CD14-positive monocyte (primary cell): ENCODE results near the gene INSYN2B. TPM values are rescaled to one million over a fixed set of nuclear protein-coding genes. Genes with fewer than 3 reads are reported as not detected.
A peak's percentile ranks its signal among the peaks of the same experiment; 100 is the strongest.

Experiments used
- DNase-seq, 3 donors: peaks; one replicate each; pipeline ENCODE4 v3.0.0-alpha.2; 2011 to 2022
- H2AFZ ChIP-seq: 2 replicates; pipeline ENCODE4 v1.6.0; 2012; ENCODE audit warnings: mild to moderate bottlenecking, low read depth, low read length, inconsistent platforms; ENCODE audit not compliant: insufficient read depth, poor library complexity, severe bottlenecking
- H3K27ac ChIP-seq, 2 donors: 1 replicate in 1 of 2; 2 replicates in 1 of 2; pipeline ENCODE4 v1.5.1; 2012 to 2013; ENCODE audit warnings: low read length in 2 of 2, control low read depth in 1 of 2, inconsistent platforms in 1 of 2, low read depth in 1 of 2, mild to moderate bottlenecking in 1 of 2
- H3K27me3 ChIP-seq, 2 donors: one replicate each; pipeline versions ENCODE4 v1.6.0 to v1.6.1; 2011 to 2013; ENCODE audit warnings: low read length in 2 of 2; ENCODE audit not compliant: control insufficient read depth in 2 of 2, insufficient read depth in 2 of 2
- H3K36me3 ChIP-seq, 2 donors: replicated peaks in 1 of 2; 1 replicate in 1 of 2; 2 replicates in 1 of 2; pipeline versions ENCODE4 v1.5.1 to v1.6.1; 2012 to 2013; ENCODE audit warnings: low read length in 2 of 2, control low read depth in 1 of 2, inconsistent platforms in 1 of 2, mild to moderate bottlenecking in 1 of 2; ENCODE audit not compliant: insufficient read depth in 2 of 2, control insufficient read depth in 1 of 2
- H3K4me1 ChIP-seq, 2 donors: 1 replicate in 1 of 2; 2 replicates in 1 of 2; pipeline versions ENCODE4 v1.5.1 to v1.6.1; 2012 to 2013; ENCODE audit warnings: low read length in 2 of 2, control low read depth in 1 of 2, inconsistent platforms in 1 of 2, mild to moderate bottlenecking in 1 of 2, moderate library complexity in 1 of 2; ENCODE audit not compliant: insufficient read depth in 2 of 2, control insufficient read depth in 1 of 2
- H3K4me2 ChIP-seq: replicated peaks from 2 replicates; pipeline ENCODE3; 2012; ENCODE audit warnings: low read length, moderate library complexity, mild to moderate bottlenecking; ENCODE audit not compliant: poor library complexity, severe bottlenecking; ENCODE audit errors: extremely low read depth
- H3K4me3 ChIP-seq, 3 experiments: fragments of 200-600 bp in 1 of 3; sonication (generic) in 1 of 3; replicated peaks in 1 of 3; 1 replicate in 2 of 3; 2 replicates in 1 of 3; pipeline ENCODE4 v1.5.1; 2011 to 2013; ENCODE audit warnings: low read length in 3 of 3, mild to moderate bottlenecking in 3 of 3, control low read depth in 2 of 3, low read depth in 2 of 3, inconsistent platforms in 1 of 3, moderate library complexity in 1 of 3
- H3K79me2 ChIP-seq: 2 replicates; pipeline ENCODE4 v1.6.0; 2012; ENCODE audit warnings: mild to moderate bottlenecking, control low read depth, inconsistent platforms, low read length, moderate library complexity; ENCODE audit not compliant: insufficient read depth
- H3K9ac ChIP-seq: 2 replicates; pipeline ENCODE4 v1.6.0; 2017; ENCODE audit warnings: low read length, mild to moderate bottlenecking; ENCODE audit not compliant: insufficient read depth, poor library complexity, severe bottlenecking
- H3K9me3 ChIP-seq, 2 donors: replicated peaks in 1 of 2; 1 replicate in 1 of 2; 2 replicates in 1 of 2; pipeline versions ENCODE4 v1.5.1 to v1.6.1; 2012 to 2013; ENCODE audit warnings: low read length in 2 of 2, control low read depth in 1 of 2; ENCODE audit not compliant: control insufficient read depth in 1 of 2, insufficient read depth in 1 of 2
- H4K20me1 ChIP-seq: 2 replicates; pipeline ENCODE4 v1.6.0; 2012; ENCODE audit warnings: mild to moderate bottlenecking, low read length, control low read depth, moderate library complexity; ENCODE audit not compliant: insufficient read depth
- H3K27ac Mint-ChIP-seq, 7 donors: one replicate each; pipeline ENCODE4 v1.8.0; 2020; ENCODE audit warnings: mild to moderate bottlenecking in 7 of 7, mixed read lengths in 7 of 7, moderate library complexity in 6 of 7, inconsistent platforms in 2 of 7
- H3K27me3 Mint-ChIP-seq, 3 donors: one replicate each; pipeline ENCODE4 v1.8.0; 2021 to 2022; ENCODE audit warnings: low read depth in 3 of 3, mild to moderate bottlenecking in 3 of 3, mixed read lengths in 3 of 3, moderate library complexity in 3 of 3, inconsistent platforms in 1 of 3
- H3K36me3 Mint-ChIP-seq, 2 donors: one replicate each; pipeline ENCODE4 v1.8.0; 2020; ENCODE audit warnings: mixed read lengths in 2 of 2, inconsistent platforms in 1 of 2, mild to moderate bottlenecking in 1 of 2
- H3K4me1 Mint-ChIP-seq: one replicate; pipeline ENCODE4 v1.8.0; 2020; ENCODE audit warnings: mild to moderate bottlenecking, mixed read lengths
- H3K4me3 Mint-ChIP-seq, 2 donors: one replicate each; pipeline ENCODE4 v1.8.0; 2020; ENCODE audit warnings: mild to moderate bottlenecking in 2 of 2, mixed read lengths in 2 of 2, moderate library complexity in 1 of 2
- H3K9me3 Mint-ChIP-seq, 7 donors: one replicate each; pipeline ENCODE4 v1.8.0; 2020 to 2022; ENCODE audit warnings: mixed read lengths in 7 of 7, mild to moderate bottlenecking in 6 of 7, moderate library complexity in 6 of 7, inconsistent platforms in 2 of 7
- CTCF ChIP-seq: fragments of 200-600 bp; IDR thresholded peaks from one replicate; pipeline ENCODE4 v1.8.0; 2022; ENCODE audit warnings: antibody characterized with exemption, mild to moderate bottlenecking
- WGBS: methylation state at CpG from one replicate; pipeline ENCODE4 v1.1.5; 2013; ENCODE audit warnings: missing lambda C conversion rate; ENCODE audit not compliant: insufficient coverage; 5-methylcytosine and 5-hydroxymethylcytosine counted together
- intact Hi-C, 2 donors: fragments of 100-400 bp; cut with micrococcal nuclease; formaldehyde crosslinking; loops; one replicate each; pipeline versions ENCODE4 v1.15.0 to v1.15.1; 2023
- polyA plus RNA-seq, 3 donors: library from polyadenylated mRNA; depleted of rRNA in 1 of 3; unstranded in 2 of 3; stranded (reverse) in 1 of 3; fragments of 300-500 nt in 2 of 3; fragments of >200 nt in 1 of 3; fragmentation: Illumina TruSeq in 2 of 3; gene quantifications; 1 replicate in 2 of 3; 2 replicates in 1 of 3; pipeline ENCODE4 v1.2.3, GENCODE V29; 2012 to 2021

INSYN2B gene
- polyA plus RNA-seq, 3 donors: 0.17 TPM; not detected in 2

- Histone ChIP-seq H3K27ac (no peak overlapping the region), H3K4me1 (no peaks in the 10 kb centered on the region), H4K20me1 (peaks cover 97% of the 10 kb centered on the region), H2AFZ (no peak overlapping the region), H3K4me3 (no peak overlapping the region), H3K9ac (no peak overlapping the region), H3K9me3 (no peaks in the 10 kb centered on the region), H3K27me3 (no peaks in the 10 kb centered on the region), H3K36me3 (peaks cover 53 to 94% of the 10 kb centered on the region in 2 donors), H3K4me2 (no peak overlapping the region), H3K79me2 (peaks cover 5% of the 10 kb centered on the region)
- TF ChIP-seq CTCF: no peak
- H3K4me1 Mint-ChIP-seq: peaks cover 12% of the 10 kb centered on the region
- peaks cover 0 to 3% (median 0%) of the 10 kb centered on the region in 7 donors for H3K9me3 Mint-ChIP-seq
- DNase-seq: no peak
- H3K4me3 Mint-ChIP-seq: no peak overlapping the region
- H3K36me3 Mint-ChIP-seq: peaks cover 69 to 82% of the 10 kb centered on the region in 2 donors
- H3K27me3 Mint-ChIP-seq: peaks cover 0 to 2% (median 0%) of the 10 kb centered on the region in 3 donors
- peak overlapping the region in 1 of 7 donors; percentile 39 for H3K27ac Mint-ChIP-seq
- intact Hi-C loops: no loop called here
- 83% methylated on average over 1 of the region's 7 CpGs for WGBS
These were observed 46.7 kb downstream of the INSYN2B start for GRCh38 chr5:169933616-169934015.

GRCh38 chr5:169933127-169933526 is 47.2 kb downstream of the INSYN2B start:
- TF ChIP-seq CTCF: no peak
- Mint-ChIP-seq H3K4me1 (peaks cover 12% of the 10 kb centered on the region), H3K27me3 (peaks cover 0 to 2% (median 0%) of the 10 kb centered on the region in 3 donors), H3K4me3 (no peak overlapping the region), H3K9me3 (peaks cover 0 to 3% (median 0%) of the 10 kb centered on the region in 7 donors), H3K27ac (no peak overlapping the region), H3K36me3 (peaks cover 71 to 82% of the 10 kb centered on the region in 2 donors)
- Histone ChIP-seq H3K4me3 (no peak overlapping the region), H3K27ac (no peak overlapping the region), H3K27me3 (no peaks in the 10 kb centered on the region), H3K36me3 (peaks cover 57 to 94% of the 10 kb centered on the region in 2 donors), H4K20me1 (peaks cover 97% of the 10 kb centered on the region), H3K4me2 (no peak overlapping the region), H3K79me2 (peaks cover 5% of the 10 kb centered on the region), H3K9ac (no peak overlapping the region), H2AFZ (no peak overlapping the region), H3K4me1 (no peaks in the 10 kb centered on the region), H3K9me3 (no peaks in the 10 kb centered on the region)
- WGBS: no CpG with 5 or more reads among the region's 1 CpG
- no peak for DNase-seq
- intact Hi-C loops: no loop called here
